A673 (cell line): ENCODE measurements around the gene CNIH2. TPM values are rescaled to one million over a fixed set of nuclear protein-coding genes. Genes with fewer than 3 reads are reported as not detected.
"Not testable (repeated sequence)": the region's sequence is repeated elsewhere in the genome, so short reads cannot be mapped to it uniquely, and the experiment has no call there.

Experiments used
- BruUV-seq: library from RNA; stranded (reverse); fragments of 400-500 nt; replicated peaks from 2 replicates; lab custom pipeline; 2021; lab: Mats Ljungman, UMichigan
- CTCF ChIA-PET: fragments of 300-600 bp; sonication (Branson Sonifier 250); formaldehyde crosslinking; loops from one replicate; lab custom pipeline; 2022; ENCODE audit warnings: antibody characterized with exemption; lab: Charles Lee
- POLR2A ChIA-PET: fragments of 300-600 bp; sonication (Branson Sonifier 250); formaldehyde crosslinking; loops from one replicate; lab custom pipeline; 2022; ENCODE audit warnings: antibody characterized with exemption; ENCODE audit not compliant: low non-redundant PET; lab: Charles Lee
- DNase-seq: peaks from one replicate; pipeline ENCODE4 v3.0.0-alpha.2; 2015; ENCODE audit warnings: low spot score
- H3K27ac ChIP-seq: fragments of 200-600 bp; sonication (generic); 2 replicates; pipeline ENCODE4 v1.5.1; 2016; ENCODE audit warnings: mixed run types, low read depth, mild to moderate bottlenecking, mixed read lengths, antibody characterized with exemption, low read length; ENCODE audit not compliant: poor library complexity, severe bottlenecking
- H3K27me3 ChIP-seq: fragments of 200-600 bp; sonication (generic); replicated peaks from 2 replicates; pipeline ENCODE4 v1.6.1; 2017; ENCODE audit warnings: mixed run types, low read depth, mild to moderate bottlenecking, mixed read lengths, antibody characterized with exemption, low read length; ENCODE audit not compliant: insufficient read depth, poor library complexity
- H3K36me3 ChIP-seq: fragments of 200-600 bp; sonication (generic); 2 replicates; pipeline ENCODE4 v1.6.1; 2016; ENCODE audit warnings: mixed run types, mild to moderate bottlenecking, mixed read lengths, antibody characterized with exemption, low read length; ENCODE audit not compliant: insufficient read depth, poor library complexity, severe bottlenecking
- H3K4me1 ChIP-seq: fragments of 200-600 bp; sonication (generic); 2 replicates; pipeline ENCODE4 v1.6.1; 2017; ENCODE audit warnings: mixed run types, mild to moderate bottlenecking, mixed read lengths, antibody characterized with exemption, low read length; ENCODE audit not compliant: insufficient read depth, poor library complexity, severe bottlenecking
- H3K4me3 ChIP-seq: fragments of 200-600 bp; sonication (generic); 2 replicates; pipeline ENCODE4 v1.5.1; 2016; ENCODE audit warnings: low read depth, mixed run types, mild to moderate bottlenecking, mixed read lengths, low read length; ENCODE audit not compliant: poor library complexity, severe bottlenecking
- H3K9me3 ChIP-seq: fragments of 200-600 bp; sonication (generic); 2 replicates; pipeline ENCODE4 v1.6.1; 2016; ENCODE audit warnings: mixed run types, low read depth, mild to moderate bottlenecking, mixed read lengths, antibody characterized with exemption, low read length; ENCODE audit not compliant: poor library complexity, severe bottlenecking
- EZH2 ChIP-seq: fragments of 200-600 bp; sonication (generic); IDR thresholded peaks from 2 replicates; pipeline ENCODE4 v1.6.1; 2017; ENCODE audit warnings: borderline replicate concordance, low read depth, mild to moderate bottlenecking, mixed read lengths, antibody characterized with exemption, low read length; ENCODE audit not compliant: poor library complexity, severe bottlenecking
- intact Hi-C: fragments of 100-400 bp; cut with micrococcal nuclease; formaldehyde crosslinking; loops from one replicate; pipeline ENCODE4 v1.10.0; 2022; ENCODE audit not compliant: unreplicated experiment
- total RNA-seq: library from RNA; stranded (reverse); gene quantifications from 2 replicates; pipeline ENCODE4 v1.2.3, GENCODE V29; 2021
- TF ChIP-seq, protein P1 (sequence below): fragments of 300-800, 200-600 bp; sonication (generic); conservative IDR thresholded peaks from 2 replicates; pipeline ENCODE4 v1.5.1; 2017; ENCODE audit warnings: low read depth, mild to moderate bottlenecking, antibody characterized with exemption, low read length, moderate library complexity, mixed read lengths

The CNIH2 gene
- total RNA-seq, 1 experiment from 2014 or later = 13.7 TPM

- POLR2A ChIA-PET = no interaction called here
- no peak for DNase-seq
- intact Hi-C loops = no loop called here
- Histone ChIP-seq H3K4me3 (no peak overlapping the region), H3K4me1 (peaks cover 26% of the 10 kb centered on the region), H3K9me3 (no peaks in the 10 kb centered on the region), H3K27me3 (no peaks in the 10 kb centered on the region), H3K36me3 (peaks cover 40% of the 10 kb centered on the region), H3K27ac (no peak overlapping the region)
- TF ChIP-seq EZH2 = no peak
- TF ChIP-seq, protein P1, sequence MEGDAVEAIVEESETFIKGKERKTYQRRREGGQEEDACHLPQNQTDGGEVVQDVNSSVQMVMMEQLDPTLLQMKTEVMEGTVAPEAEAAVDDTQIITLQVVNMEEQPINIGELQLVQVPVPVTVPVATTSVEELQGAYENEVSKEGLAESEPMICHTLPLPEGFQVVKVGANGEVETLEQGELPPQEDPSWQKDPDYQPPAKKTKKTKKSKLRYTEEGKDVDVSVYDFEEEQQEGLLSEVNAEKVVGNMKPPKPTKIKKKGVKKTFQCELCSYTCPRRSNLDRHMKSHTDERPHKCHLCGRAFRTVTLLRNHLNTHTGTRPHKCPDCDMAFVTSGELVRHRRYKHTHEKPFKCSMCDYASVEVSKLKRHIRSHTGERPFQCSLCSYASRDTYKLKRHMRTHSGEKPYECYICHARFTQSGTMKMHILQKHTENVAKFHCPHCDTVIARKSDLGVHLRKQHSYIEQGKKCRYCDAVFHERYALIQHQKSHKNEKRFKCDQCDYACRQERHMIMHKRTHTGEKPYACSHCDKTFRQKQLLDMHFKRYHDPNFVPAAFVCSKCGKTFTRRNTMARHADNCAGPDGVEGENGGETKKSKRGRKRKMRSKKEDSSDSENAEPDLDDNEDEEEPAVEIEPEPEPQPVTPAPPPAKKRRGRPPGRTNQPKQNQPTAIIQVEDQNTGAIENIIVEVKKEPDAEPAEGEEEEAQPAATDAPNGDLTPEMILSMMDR = no peak
- CTCF ChIA-PET = no interaction called here
- BruUV-seq = no TSS peak
Observed at GRCh38 chr11:66275984-66276612, 1.9 kb upstream of the CNIH2 start.

DNA sequence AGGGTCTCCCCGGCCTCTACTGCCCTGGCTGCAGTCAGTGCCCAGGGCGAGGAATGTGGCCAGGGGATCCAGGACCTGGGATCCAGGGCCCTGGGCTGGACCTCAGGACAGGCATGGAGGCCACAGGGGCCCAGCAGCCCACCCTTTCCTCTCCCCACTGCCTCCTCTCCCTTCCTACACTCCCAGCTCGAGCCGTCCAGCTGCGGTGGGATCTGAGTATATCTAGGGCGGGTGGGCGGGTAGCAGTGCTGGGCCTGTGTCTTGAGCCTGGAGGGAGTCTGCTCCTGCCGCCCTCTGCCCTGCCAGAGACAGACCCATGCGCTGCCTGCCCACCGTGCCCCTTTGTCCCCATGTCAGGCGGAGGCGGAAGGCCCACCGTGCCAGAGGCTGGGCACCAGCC is 1.4 kb upstream of the CNIH2 start:
- peaks cover 39% of the 10 kb centered on the region for H3K36me3 ChIP-seq
- CTCF ChIA-PET, H3K9me3 ChIP-seq, H3K4me3 ChIP-seq, POLR2A ChIA-PET, DNase-seq, BruUV-seq, H3K27me3 ChIP-seq, intact Hi-C loops, H3K27ac ChIP-seq: not testable (repeated sequence)
- peaks cover 27% of the 10 kb centered on the region for H3K4me1 ChIP-seq

GRCh38 chr11:66277064-66277463 is 911 bp upstream of the CNIH2 start:
- POLR2A ChIA-PET, H3K9me3 ChIP-seq, H3K4me3 ChIP-seq, CTCF ChIA-PET, H3K27me3 ChIP-seq, DNase-seq, intact Hi-C loops, H3K27ac ChIP-seq: not testable (repeated sequence)
- Histone ChIP-seq H3K36me3 (peaks cover 34% of the 10 kb centered on the region), H3K4me1 (peaks cover 27% of the 10 kb centered on the region)
- TSS peak; percentile 56 for BruUV-seq

- TF ChIP-seq, protein P1 = no peak
- TF ChIP-seq EZH2 = no peak
- BruUV-seq = no TSS peak
- peaks cover 27% of the 10 kb centered on the region for H3K4me1 ChIP-seq
- H3K9me3 ChIP-seq = no peaks in the 10 kb centered on the region
- intact Hi-C loops = no loop called here
- DNase-seq = peak; percentile 62
- H3K27me3 ChIP-seq = no peaks in the 10 kb centered on the region
- peaks cover 20% of the 10 kb centered on the region for H3K36me3 ChIP-seq
- peak overlapping the region; percentile 38 for H3K4me3 ChIP-seq
- H3K27ac ChIP-seq = no peak overlapping the region
- POLR2A ChIA-PET = no interaction called here
- CTCF ChIA-PET = no interaction called here
Observed at GRCh38 chr11:66278363-66279091, 552 bp downstream of the CNIH2 start.
